ENCODE data around the gene CFAP61.
"Not testable (repeated sequence)": the region's sequence is repeated elsewhere in the genome, so short reads cannot be mapped to it uniquely, and the experiment has no call there.

Gene CFAP61

DNA sequence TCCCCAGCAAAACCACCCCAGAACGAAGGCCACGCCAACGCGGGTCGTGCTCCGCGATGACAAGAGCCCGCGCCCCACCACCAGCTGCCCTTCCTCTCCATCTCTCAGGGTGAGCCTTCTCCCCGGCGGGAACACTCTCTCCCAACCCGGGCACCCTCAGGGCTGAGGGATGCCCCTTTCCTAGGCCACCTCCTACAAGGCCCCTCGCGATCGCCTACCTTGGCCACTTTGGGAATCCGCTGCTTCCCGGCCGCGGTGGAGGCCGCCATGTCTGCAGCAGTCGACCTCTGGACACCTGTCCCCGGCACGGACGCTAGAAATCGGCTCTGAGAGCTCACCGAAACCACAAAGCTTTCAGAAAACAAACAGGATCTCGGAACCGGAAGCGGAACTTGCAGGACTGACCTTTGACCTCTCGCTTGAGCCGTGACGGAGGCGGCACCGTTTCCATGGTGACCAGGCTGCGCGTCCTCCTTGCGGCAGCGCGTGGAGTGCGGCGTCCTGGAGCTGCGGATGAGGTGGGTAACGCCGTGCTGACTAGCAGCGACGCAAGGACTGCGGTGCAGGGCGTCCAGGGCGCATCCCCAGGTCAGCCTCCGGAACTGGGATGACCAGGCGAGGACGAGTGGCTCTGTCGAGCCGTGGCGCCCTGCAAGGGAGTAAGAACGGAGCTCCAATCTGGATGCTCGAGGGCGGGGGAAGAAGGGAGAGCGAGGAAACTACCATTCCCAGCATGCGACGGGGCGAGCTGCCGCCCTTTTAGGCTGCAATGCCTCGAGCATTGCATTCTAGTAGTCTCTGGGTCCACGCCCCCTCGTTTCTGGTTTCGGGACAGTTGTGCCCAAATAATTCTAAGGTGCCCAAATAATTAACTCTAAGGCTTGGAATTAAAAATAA, at the start of gene CFAP61, which contains the start of gene CRNKL1:
CFAP61 (plus strand) TSS at position 459 of the 897 bp plus-strand sequence. CDS start 4,122 bp downstream, outside the sequence.
CRNKL1 (minus strand) TSS at position 393 of the 897 bp plus-strand sequence; CDS start at position 269, 124 bp downstream.
- DNase-seq = peak; percentile 98

- DNase-seq = peak; percentile 6
Observed at GRCh38 chr20:20003031-20003954, 49.0 kb upstream of the CFAP61 start.

- DNase-seq = not testable (repeated sequence)
Observed at GRCh38 chr20:20003955-20004322, 48.4 kb upstream of the CFAP61 start.

- DNase-seq = no peak
Observed at GRCh38 chr20:20005342-20005741, 47.0 kb upstream of the CFAP61 start.

GRCh38 chr20:20009784-20010253, 42.5 kb upstream of the CFAP61 start:
- no peak for DNase-seq

GRCh38 chr20:20010639-20011500, 41.5 kb upstream of the CFAP61 start:
- no peak for DNase-seq

DNA sequence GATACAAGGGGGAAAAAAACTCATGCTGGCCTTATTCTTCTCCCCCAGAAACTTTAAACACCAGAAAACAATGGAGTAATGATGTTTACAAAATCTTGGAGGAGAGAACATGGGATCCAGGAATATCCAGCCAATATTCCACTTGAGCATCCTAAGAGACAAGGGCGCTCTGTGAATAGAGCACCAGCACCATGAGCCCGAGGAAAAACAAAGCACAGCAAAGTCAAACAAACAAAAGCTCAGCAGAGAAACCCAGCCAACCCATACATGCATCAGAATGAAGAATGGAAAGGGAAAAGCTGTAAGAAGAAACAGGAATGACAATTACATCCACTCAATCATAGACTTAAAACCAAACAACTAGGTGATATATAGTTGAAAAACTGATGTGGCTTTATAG, 39.8 kb upstream of the CFAP61 start:
- no peak for DNase-seq

DNA sequence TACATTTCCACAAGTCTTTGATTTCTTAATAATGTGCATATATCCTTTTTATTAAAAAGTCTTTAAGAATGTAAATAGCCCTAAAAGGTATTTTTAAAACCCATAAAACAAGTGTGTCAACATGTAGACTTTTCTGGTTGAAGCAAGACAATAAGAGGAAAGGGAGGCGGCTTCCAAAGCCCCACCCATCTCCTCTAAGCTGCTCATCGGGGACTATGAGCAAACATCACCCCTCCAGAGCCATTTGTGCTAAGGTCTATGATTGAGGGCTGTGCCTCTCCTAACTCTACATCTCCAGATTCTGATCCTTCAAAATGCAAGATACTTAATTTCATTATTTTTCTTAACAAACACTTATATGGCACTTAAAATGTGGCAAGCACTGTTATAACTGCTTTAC, 37.7 kb upstream of the CFAP61 start:
- DNase-seq = no peak

GRCh38 chr20:20017001-20017843, 35.1 kb upstream of the CFAP61 start, which contains the start of gene NAA20:
NAA20 (plus strand) TSS chr20:20017362; CDS start chr20:20017397, 35 bp downstream.
- peak; percentile 94 for DNase-seq

GRCh38 chr20:20017844-20018185, 34.5 kb upstream of the CFAP61 start:
- DNase-seq = peak; percentile 15

DNA sequence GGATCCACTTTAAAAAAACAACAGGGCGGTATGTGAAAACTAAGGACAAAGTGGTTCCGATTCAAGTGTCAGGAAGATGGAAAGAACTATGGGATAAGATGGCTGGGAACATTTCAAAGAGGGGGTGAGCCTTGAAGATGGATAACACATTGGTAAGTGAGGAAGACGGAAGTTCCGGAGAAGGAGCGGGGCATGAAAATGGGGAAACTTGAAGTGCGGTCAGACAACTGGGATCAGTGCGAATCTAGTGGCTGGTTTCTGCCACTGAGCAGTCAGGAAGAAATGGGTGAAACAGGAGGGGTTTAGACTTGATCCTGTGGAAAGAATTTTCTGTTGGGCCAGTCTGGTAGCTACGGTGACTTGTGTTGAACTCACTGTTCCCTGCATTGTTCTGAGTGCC, 34.0 kb upstream of the CFAP61 start:
- DNase-seq = no peak

- no peak for DNase-seq
Observed at GRCh38 chr20:20019123-20019522, 33.2 kb upstream of the CFAP61 start.

DNA sequence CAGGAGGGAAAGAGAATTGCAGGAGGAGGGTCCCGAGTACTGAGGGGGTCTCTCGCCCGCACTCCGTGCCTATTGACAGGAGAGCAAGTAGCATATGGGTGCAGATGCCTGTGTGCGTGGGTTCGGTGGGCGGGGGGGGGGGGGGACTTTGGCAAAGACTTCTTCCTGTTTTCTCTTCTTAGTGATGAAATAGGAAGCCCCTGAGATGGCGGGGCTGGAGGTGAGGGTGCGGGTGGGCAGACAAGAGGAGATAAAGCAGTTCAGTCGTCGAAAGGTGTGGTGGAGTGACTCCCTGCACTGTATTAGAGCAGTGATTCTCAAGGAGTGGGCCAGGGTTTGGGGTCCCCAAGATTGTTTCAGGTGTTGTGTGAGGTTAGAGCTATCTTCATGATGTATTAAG, 31.4 kb upstream of the CFAP61 start:
- no peak for DNase-seq

GRCh38 chr20:20021835-20022234, 30.5 kb upstream of the CFAP61 start:
- DNase-seq = no peak

DNA sequence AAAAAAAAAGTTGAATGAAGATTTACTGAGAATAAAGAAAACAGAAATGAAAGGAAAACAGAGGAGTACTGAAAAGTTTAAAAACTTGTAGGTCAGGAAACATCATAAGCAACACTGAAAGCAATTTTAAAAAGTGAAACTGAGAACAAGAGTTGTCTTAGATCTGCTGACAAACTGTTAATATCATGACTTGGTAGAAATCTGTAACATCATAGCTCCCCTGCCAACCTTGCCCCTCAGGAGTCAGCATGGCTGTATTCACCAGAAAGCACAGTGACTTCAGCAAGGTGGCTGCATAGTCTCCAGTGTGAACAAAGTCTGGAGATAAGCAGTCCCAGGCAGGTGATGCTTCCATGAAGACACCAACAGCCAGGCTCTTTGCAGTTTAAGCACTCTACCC, 29.8 kb upstream of the CFAP61 start:
- DNase-seq = peak; percentile 55

DNA sequence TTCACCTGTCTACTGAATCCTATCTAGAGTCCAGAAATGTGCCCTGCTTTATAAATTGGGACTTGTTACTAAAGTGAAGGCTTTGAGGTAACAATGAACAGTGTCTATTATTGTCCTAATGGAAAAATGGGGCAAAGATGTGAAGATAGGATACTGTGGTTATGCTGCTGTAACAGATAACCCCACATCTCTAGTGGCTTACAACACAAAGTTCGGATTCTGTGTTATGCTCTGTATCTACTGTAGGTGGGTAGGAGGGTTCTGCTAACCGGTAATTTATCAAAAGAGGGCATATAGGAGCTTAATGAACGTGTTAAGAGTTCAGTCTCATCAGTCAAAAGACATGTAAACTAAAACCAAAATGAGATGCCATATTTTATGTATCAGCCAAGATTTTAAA, 28.9 kb upstream of the CFAP61 start:
- DNase-seq = no peak

GRCh38 chr20:20024942-20025341, 27.4 kb upstream of the CFAP61 start:
- DNase-seq = no peak

DNA sequence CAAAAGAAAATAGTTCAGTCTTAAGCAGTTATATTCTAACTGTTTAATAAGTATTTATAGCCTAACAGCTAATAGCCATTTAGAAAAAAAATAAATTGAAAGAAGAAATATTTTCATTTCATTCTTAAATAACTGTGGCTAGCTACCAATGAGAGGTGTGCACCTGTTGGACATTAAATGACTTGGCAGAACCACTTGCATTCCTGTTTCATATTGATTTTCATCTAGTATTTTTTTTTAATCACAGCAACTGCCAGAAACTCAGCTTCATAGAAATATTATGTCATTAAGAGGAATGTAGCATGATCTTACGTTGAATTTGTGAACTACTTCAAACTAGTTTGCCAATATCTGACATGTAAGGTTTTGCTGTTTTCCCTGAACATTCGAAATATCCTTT, 25.0 kb upstream of the CFAP61 start:
- no peak for DNase-seq

DNA sequence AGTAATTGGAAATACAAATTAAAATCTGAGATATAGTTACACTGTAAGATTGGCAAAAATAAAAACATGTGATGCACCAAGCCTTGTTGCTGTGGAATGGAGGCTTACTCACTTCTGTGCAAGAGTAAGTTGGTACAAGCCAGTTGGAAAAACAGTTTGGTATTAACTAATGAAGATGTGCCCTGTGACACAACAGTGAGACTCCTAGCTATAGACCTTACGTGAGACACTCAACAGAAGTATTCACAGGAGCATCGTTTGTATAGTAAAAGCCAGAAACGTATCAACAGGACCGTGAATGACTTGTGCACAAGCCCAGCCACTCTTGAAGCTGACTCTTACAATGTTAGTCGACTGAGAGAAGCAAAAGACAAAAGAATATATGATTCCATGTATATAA, 20.5 kb upstream of the CFAP61 start:
- no peak for DNase-seq

DNA sequence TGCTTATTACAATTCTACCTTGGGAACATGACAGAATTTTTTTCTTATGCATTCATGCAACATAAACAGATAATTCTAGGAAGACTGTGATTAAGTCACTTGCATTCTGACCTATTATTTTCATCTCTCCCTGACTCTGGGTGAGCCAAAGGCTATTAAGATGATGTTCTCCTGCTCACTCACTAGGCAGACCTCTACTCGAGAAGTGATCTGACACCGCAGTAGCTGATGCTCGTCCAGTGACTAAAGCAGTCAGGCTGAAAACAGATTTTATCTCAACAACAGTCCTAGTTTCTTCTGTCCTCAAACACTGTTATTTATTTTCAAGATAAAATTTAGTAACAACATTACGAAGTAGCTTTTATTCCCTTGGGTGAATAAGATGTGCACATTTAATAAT, 17.8 kb upstream of the CFAP61 start:
- no peak for DNase-seq

DNA sequence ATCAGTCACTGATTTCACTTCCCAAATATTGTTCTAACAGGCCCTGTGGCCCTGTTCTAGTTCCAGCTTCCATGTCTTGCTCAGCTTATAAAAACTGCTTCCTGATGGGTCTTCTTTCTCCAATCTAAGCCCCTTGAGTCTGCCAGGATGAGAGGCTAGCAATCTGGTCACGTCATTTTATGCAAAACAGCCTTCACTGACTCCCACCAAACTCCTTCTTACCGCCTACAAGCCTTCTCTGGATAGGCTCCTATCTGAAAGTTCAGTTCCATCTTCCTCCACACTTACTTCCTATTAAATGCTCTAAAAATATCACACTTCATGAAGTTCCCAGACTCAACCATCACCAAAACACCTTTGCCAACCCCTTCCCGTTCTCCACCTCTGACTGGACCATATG, 15.6 kb upstream of the CFAP61 start:
- DNase-seq = no peak

DNA sequence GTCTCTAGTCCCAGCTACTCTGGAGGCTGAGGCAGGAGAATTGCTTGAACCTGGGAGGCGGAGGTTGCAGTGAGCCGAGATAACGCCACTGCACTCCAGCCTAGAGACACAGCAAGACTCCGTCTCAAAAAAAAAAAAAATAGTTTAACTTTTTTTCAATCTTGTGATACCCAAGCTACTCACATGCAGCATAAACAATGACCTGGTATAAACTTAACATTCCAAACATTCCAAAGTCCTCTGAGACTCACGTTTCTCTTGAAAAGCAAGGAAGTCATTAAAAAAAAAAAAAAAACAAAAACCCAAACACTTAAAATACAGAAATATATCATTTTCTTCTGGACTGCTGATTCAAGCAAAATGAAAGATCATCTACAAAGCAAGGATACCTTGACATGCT, 14.4 kb upstream of the CFAP61 start:
- DNase-seq = no peak
